NCI-H2171 (cell line): ENCODE data around the gene MED26.

Source experiments
- DNase-seq: peaks from one replicate; lab custom pipeline; 2025; lab: John Stamatoyannopoulos, UW

MED26 gene

DNA sequence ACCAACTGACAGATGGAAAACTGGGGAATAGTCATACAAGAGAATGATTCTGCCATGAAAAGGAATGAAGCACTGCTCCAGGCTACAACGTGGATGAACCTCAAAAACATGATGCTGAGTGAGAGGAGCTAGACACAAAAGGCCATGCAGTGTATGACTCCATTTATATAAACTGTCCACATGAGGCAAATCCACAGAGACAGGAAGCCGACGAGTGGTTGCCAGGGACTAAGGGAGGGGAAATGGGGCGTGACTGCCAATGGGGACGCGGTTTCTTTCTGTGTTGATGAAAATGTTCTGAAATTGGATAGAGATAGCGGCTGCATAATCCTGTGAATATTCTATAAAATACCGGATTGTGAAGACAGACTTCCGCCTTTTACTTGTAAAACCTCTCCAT is 21.7 kb upstream of the MED26 start:
- DNase-seq = no peak

- no peak for DNase-seq
Observed at GRCh38 chr19:16645140-16645539, 17.1 kb upstream of the MED26 start.

DNA sequence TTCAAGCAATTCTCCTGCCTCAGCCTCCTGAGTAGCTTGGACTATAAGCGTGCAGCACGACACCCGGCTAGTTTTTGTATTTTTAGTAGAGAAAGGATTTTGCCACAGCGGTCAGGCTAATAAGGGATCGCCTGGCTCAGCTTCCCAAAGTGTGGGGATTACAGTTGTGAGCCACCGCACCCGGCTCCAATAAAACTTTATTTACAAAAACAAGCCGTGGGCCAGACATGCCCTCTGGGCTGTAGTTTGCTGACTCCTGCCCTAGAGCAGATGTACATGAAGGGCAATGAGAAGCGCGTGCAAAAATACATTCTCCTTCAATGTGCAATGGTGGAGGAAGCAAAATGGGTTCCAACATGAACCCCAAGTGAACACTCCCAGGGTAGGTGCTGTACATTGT is 13.7 kb upstream of the MED26 start:
- DNase-seq = no peak

GRCh38 chr19:16640951-16641350 is 12.9 kb upstream of the MED26 start:
- no peak for DNase-seq

- DNase-seq = no peak
Observed at GRCh38 chr19:16638666-16639065, 10.7 kb upstream of the MED26 start.

DNA sequence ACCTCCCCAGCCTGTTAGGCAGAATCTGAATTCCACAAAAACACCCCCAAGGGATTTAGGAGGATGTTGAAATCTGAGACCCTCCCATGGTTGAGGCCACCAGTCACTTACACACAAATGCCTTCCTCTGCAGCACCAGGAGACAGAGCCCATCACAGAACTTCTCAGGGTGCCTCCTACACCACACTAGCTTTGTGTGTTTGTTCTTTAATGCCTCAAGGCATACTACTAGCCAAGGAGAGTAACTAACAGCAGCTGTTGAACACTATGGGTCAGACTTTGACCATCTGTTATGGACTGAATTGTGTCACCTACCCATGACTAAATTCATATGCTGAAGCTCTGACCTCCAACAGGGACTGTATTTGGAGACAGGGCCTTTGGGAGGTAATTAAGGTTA is 9.5 kb upstream of the MED26 start:
- no peak for DNase-seq

GRCh38 chr19:16631465-16631864 is 3.5 kb upstream of the MED26 start:
- DNase-seq = no peak

GRCh38 chr19:16628984-16629691 is 1.1 kb upstream of the MED26 start:
- DNase-seq = no peak

DNA sequence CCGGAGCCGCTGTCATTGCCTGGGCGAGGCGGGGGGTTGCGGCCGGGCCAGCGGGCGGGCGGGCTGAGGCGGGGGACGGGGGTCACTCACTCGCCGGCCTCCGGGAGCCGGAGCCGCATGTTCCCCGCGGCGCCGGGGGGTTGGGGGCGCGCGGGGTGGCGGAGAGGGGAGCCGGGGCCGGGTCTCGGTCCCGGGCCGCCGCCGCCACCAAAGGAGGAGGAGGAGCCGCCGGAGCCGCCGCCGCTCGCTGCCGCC is 149 bp downstream of the MED26 start:
- DNase-seq = no peak

DNA sequence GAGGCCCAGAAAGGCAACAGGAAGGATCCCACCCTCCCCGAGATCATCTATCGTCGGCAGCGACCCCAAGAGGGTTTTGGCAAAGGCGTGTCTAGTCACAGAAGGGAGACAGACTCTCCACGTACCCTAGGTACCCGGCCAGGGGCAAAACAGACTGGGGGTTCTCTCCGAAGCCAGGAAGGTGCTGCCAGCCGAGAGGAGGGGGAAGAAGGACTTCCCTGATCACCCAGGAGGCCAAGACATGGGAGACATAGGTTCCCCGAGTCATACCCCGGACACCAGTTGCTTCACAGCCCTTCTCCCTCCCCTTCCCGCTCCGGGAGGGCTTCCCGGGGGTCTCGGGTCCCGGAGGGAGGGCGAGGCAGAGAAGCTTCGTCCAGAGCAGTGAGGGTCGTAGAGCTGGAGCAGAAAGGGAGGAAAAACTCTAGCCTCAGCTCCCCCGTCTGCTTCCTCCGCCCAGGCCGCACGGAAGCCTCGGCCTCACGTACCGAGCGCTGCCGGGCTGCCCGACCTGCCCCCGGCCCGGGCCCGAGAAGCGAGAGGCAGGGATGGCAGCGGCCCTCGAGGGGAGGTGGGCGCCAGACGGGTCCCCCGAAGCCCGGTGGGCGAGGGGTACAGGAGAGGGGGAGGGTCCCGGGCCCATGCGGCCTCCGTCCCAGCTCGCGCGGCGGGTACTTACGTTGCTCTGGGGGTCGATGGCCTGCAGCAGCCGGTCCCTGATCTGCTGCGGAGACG is 644 bp downstream of the MED26 start:
- no peak for DNase-seq

- no peak for DNase-seq
Observed at GRCh38 chr19:16626796-16627192, 1.2 kb downstream of the MED26 start.

DNA sequence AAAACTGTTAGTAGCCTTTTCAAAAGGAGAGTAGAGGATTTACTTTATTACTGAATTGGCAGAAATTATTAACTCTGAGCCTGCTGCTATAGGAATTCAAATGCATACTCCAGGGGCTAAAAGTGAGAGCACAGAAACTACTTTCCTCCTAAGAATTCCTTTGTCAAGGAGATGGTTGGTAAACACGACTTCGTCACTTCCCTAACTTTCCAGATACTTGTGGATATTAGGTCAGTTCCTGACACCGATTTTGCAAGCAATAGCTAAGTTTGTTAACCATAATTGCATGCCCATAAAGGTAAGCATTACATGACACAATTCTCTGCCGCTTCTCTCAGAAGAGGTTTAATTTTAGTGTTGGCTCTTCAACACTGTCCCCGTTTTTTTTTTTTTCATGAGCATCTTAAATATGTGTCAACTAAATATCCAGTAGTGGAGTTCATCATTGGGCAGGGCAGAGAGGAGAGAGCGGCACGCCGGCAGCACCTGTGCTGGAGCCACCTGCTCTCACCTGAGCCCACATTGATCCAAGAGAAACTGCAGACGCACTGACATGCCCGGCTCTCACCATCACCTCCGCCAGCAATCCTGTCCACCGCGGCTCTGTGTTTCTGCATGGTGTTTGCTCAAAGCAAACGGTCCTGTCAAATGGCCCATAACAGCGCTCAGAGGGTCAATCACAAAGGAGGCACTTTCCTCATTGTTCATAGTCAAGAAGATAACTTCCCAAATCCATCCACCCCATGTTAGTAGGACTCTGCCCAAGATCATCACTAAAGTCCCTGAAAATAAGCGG is 2.6 kb downstream of the MED26 start:
- no peak for DNase-seq

DNA sequence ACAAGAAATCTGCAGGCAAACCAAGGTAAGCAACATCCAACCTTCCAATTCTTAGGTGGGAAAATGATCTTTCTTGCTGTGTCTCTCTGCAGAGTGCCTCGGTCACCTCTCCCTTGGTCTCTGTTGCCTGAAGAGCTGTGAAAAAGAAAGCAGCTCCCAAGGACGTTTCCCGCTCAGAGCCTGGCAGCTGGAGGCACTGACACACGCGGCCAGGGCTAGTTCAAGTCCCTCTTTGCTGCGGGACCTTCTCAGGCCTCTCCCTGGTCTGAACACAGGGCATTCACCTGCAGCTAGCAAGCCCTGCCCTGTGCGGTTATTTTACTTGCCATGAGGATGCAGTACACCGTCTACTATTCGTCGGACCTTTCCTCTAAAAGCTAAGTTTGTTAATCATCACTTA is 3.8 kb downstream of the MED26 start:
- no peak for DNase-seq

- DNase-seq = no peak
Observed at GRCh38 chr19:16623576-16623975, 4.4 kb downstream of the MED26 start.

DNA sequence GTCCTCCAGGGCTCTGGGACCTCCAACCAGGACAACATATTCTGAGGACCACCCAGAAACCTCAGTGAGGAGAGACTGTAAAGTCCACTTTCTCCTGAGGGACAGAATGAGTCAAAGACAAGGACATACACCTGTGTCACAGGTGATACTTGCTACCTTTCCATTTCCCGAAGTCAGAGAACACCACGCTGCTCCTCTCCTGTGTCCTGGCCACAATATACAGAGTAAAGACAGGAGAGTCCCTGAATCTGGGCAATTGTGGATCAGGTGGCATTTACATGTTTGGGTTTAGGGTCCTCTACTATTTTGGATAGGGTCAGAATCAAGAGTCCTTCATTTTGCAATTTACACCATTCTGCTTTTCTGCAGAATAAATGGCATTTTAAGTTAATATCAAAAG is 4.9 kb downstream of the MED26 start:
- no peak for DNase-seq

DNA sequence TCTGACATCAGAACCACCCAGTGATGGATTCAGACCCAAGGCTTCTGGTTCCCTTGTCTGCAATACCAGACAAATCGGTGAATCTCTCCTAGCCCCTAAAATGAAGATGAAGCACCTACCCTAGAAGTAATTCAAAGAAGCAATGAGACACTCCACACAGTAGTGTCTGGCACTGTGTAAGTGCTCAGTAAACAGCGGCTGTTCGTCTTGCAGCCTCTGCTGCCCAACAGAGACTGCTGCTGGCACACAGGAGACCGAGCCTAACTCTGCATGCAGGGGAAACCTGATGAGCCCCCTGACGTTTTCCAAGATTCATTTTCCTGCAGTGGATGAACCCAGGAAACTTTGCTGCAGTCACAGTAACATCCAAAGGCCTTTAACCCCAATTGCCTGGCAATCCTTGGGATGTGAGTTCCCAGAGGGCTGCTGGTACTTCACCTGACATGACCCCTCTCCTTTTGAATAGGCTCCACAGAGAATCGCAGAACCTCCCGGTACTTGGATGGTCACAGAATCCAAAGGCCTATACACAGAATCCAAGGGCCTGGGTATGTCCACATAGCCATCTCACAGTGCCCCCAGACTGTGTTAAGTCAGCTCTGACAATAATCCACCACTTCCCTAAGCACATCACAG is 6.7 kb downstream of the MED26 start:
- DNase-seq = no peak

DNA sequence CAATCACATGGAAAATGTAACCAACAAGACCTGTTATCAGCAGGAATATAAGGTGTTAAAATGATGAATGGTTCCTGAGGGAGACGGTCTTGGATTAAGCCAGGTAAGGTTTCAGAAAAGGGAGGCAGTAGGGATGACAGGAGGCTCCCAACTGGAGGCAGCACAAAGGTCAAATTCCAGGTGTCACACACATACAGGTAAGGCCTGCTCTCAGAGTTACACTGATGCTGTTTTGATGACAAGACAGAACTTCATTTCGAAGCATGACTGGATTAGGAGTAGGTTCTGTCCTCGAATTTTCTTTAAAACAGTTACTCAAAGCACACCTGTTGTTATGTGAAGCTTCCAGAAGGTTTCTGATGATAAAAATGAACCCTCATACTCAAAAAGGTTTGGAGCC is 7.4 kb downstream of the MED26 start:
- DNase-seq = no peak

DNA sequence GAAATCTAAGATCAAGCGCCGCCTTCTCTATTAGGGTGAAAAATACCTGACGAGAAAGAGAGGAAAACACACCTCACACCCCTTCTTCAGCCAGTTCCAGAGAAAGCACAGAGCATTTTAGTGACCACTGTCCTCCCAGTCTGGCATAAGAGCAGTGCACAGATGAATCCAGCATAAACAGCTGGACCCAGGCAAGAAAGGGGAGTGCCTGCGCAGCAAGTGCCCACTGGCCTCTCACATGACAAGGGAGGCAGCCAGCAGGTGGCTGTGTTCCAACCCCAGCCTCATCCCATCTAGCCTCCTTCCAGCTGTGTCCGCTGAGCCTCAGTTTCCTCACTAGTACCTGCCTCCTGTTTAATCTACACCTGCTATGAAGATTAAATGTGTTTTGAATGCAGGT is 8.0 kb downstream of the MED26 start:
- DNase-seq = no peak

- no peak for DNase-seq
Observed at GRCh38 chr19:16619457-16619856, 8.5 kb downstream of the MED26 start.

DNA sequence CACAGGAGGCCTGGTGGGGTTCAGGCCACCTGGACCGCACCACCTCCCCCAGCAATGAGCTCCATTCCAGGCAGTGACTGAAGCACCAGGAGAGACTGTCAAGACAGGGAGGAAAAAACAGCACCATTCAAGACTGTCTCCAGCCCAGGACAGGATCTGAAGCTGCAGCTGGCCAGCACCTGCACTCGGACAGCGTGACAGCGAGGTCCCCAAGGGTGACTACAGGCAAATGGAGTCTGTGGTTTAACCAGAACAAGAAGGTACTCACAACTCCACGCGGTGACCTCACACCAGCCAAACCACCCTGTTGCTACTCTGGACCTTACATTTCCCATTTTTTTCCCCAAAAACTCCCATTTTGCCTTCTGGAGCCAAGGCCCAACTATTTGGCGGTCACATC is 9.8 kb downstream of the MED26 start:
- DNase-seq = no peak

DNA sequence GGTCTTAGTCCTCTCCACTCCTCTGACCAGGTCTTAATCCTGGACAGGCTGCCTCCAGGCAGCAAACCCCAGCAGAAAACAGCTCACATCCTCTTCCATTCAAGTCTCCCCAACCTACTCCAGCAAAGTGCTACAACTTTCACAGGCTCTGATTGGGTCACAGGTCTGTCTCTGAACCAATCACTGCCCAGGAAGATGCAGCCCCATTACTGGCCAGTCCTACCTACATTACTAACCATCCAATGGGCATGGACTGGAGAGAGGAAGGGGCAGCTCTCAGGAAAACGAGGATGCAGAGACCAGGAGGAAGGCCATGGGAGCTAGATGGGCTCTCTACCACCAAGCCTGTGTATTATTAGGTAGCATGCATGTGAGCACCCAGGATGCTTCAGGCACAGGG is 12.2 kb downstream of the MED26 start:
- DNase-seq = no peak

DNA sequence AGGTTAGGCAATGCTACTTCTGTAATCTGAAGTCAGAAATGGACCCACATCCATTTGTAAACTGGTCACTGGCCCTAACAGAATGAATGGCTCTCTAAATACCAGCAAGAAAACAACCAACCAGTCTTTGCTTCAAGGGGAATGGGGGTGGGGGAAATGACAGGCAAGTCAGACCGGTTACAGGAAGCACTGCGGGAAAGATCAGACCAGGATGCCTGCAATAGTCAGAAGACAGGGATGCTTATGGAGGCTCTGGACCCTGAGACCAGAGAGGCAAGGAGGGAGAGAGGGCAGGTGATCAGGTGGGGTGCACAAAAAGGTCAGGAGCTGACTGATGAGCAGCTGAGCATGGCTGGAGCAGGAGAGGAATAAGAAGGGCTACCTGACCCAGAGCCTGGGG is 13.1 kb downstream of the MED26 start:
- DNase-seq = no peak

GRCh38 chr19:16613841-16614240 is 14.2 kb downstream of the MED26 start:
- DNase-seq = no peak
